Liver (tissue), 9 donors: ENCODE results near the gene CADPS. TPM values are rescaled to one million over a fixed set of nuclear protein-coding genes. Genes with fewer than 3 reads are reported as not detected.

Experiments used
- DNase-seq: peaks from one replicate; pipeline ENCODE4 v3.0.0-alpha.2; 2017; ENCODE audit warnings: low spot score
- H3K27ac ChIP-seq, 2 donors: one replicate each; pipeline ENCODE4 v1.7.0; 2013; ENCODE audit warnings: inconsistent platforms in 2 of 2, low read length in 2 of 2, control low read depth in 1 of 2, low read depth in 1 of 2, mild to moderate bottlenecking in 1 of 2
- H3K27me3 ChIP-seq, 4 donors: one replicate each; pipeline versions ENCODE4 v1.6.1 to v1.7.0; 2013; ENCODE audit warnings: low read length in 3 of 4, inconsistent platforms in 1 of 4, mild to moderate bottlenecking in 1 of 4, moderate library complexity in 1 of 4; ENCODE audit not compliant: control insufficient read depth in 4 of 4, insufficient read depth in 4 of 4
- H3K36me3 ChIP-seq, 4 donors: one replicate each; pipeline versions ENCODE4 v1.6.1 to v1.7.0; 2013; ENCODE audit warnings: low read length in 3 of 4, mild to moderate bottlenecking in 3 of 4, low read depth in 1 of 4, moderate library complexity in 1 of 4; ENCODE audit not compliant: control insufficient read depth in 4 of 4, insufficient read depth in 3 of 4
- H3K4me1 ChIP-seq, 4 donors: one replicate each; pipeline versions ENCODE4 v1.6.1 to v1.7.0; 2013; ENCODE audit warnings: low read length in 3 of 4, mild to moderate bottlenecking in 3 of 4, moderate library complexity in 1 of 4; ENCODE audit not compliant: control insufficient read depth in 4 of 4, insufficient read depth in 4 of 4
- H3K4me3 ChIP-seq, 3 donors: one replicate each; pipeline versions ENCODE4 v1.6.1 to v1.7.0; 2013; ENCODE audit warnings: low read length in 3 of 3, control low read depth in 1 of 3, low read depth in 1 of 3, mild to moderate bottlenecking in 1 of 3
- H3K9ac ChIP-seq, 2 donors: one replicate each; pipeline ENCODE4 v1.7.0; 2013; ENCODE audit warnings: low read length in 2 of 2, mild to moderate bottlenecking in 2 of 2, moderate library complexity in 2 of 2, control low read depth in 1 of 2, low read depth in 1 of 2
- H3K9me3 ChIP-seq, 4 donors: one replicate each; pipeline versions ENCODE4 v1.6.1 to v1.7.0; 2013; ENCODE audit warnings: low read length in 3 of 4; ENCODE audit not compliant: control insufficient read depth in 4 of 4
- ATF3 ChIP-seq: IDR thresholded peaks from 2 replicates; pipeline ENCODE4 v1.6.1; 2016; ENCODE audit warnings: antibody characterized with exemption
- CTCF ChIP-seq: fragments of 150-350 bp; IDR thresholded peaks from 2 replicates; pipeline ENCODE4 v1.5.1; 2017; ENCODE audit warnings: improper control_type of control experiment, low read depth, low read length; ENCODE audit not compliant: missing input control
- EGR1 ChIP-seq, 2 donors: IDR thresholded peaks; 2 replicates each; pipeline ENCODE4 v1.6.1; 2016 to 2018; ENCODE audit warnings: antibody characterized with exemption in 2 of 2, low read depth in 2 of 2
- FOXA1 ChIP-seq: IDR thresholded peaks from 2 replicates; pipeline ENCODE4 v1.6.1; 2016; ENCODE audit warnings: antibody characterized with exemption
- FOXA2 ChIP-seq: IDR thresholded peaks from 2 replicates; pipeline ENCODE4 v1.6.1; 2016; ENCODE audit warnings: antibody characterized with exemption
- GABPA ChIP-seq, 2 donors: IDR thresholded peaks in 1 of 2; conservative IDR thresholded peaks in 1 of 2; 2 replicates each; pipeline ENCODE4 v1.6.1; 2016; ENCODE audit warnings: antibody characterized with exemption in 2 of 2, mild to moderate bottlenecking in 1 of 2, moderate library complexity in 1 of 2
- HNF4A ChIP-seq, 2 donors: conservative IDR thresholded peaks; 2 replicates each; pipeline ENCODE4 v1.6.1; 2016; ENCODE audit warnings: antibody characterized with exemption in 2 of 2, mild to moderate bottlenecking in 2 of 2
- HNF4G ChIP-seq: IDR thresholded peaks from 2 replicates; pipeline ENCODE4 v1.6.1; 2016; ENCODE audit warnings: antibody characterized with exemption
- JUND ChIP-seq, 2 donors: IDR thresholded peaks; 2 replicates each; pipeline ENCODE4 v1.6.1; 2016; ENCODE audit warnings: antibody characterized with exemption in 2 of 2
- MAX ChIP-seq: IDR thresholded peaks from 2 replicates; pipeline ENCODE4 v1.6.1; 2016; ENCODE audit warnings: antibody characterized with exemption
- NR2F2 ChIP-seq: IDR thresholded peaks from 2 replicates; pipeline ENCODE4 v1.6.1; 2016; ENCODE audit warnings: antibody characterized with exemption
- RAD21 ChIP-seq, 2 donors: IDR thresholded peaks; 2 replicates each; pipeline ENCODE4 v1.6.1; 2016; ENCODE audit warnings: antibody characterized with exemption in 2 of 2, mild to moderate bottlenecking in 2 of 2
- REST ChIP-seq: IDR thresholded peaks from 2 replicates; pipeline ENCODE4 v1.6.1; 2016; ENCODE audit warnings: antibody characterized with exemption, mild to moderate bottlenecking
- RXRA ChIP-seq, 2 donors: IDR thresholded peaks; 2 replicates each; pipeline ENCODE4 v1.6.1; 2017 to 2018; ENCODE audit warnings: antibody characterized with exemption in 2 of 2, mild to moderate bottlenecking in 1 of 2
- SP1 ChIP-seq: IDR thresholded peaks from 2 replicates; pipeline ENCODE4 v1.6.1; 2018; ENCODE audit warnings: antibody characterized with exemption, mild to moderate bottlenecking
- TAF1 ChIP-seq: conservative IDR thresholded peaks from 2 replicates; pipeline ENCODE4 v1.6.1; 2016; ENCODE audit warnings: antibody characterized with exemption, mild to moderate bottlenecking
- YY1 ChIP-seq: IDR thresholded peaks from 2 replicates; pipeline ENCODE4 v1.6.1; 2016; ENCODE audit warnings: antibody characterized with exemption, mild to moderate bottlenecking
- ZBTB33 ChIP-seq: IDR thresholded peaks from 2 replicates; pipeline ENCODE4 v1.6.1; 2016; ENCODE audit warnings: antibody characterized with exemption
- WGBS: extraction: QIAGEN DNeasy Blood & Tissue Kit; methylation state at CpG from one replicate; pipeline ENCODE4 v1.1.7; 2013; 5-methylcytosine and 5-hydroxymethylcytosine counted together
- polyA plus RNA-seq, 2 donors: library from polyadenylated mRNA; stranded (reverse) in 1 of 2; unstranded in 1 of 2; fragments of 200-250 nt in 1 of 2; fragments of >200 nt in 1 of 2; fragmentation: Nextera tagmentation in 1 of 2; extraction: Ambion mirVana in 1 of 2; gene quantifications; one replicate each; pipeline versions ENCODE4 v1.2.1 to v1.2.3, GENCODE V29; 2013 to 2015
- total RNA-seq, 2 donors: library from RNA; depleted of rRNA; stranded (reverse); fragments of >200 nt; gene quantifications; one replicate each; pipeline ENCODE4 v1.2.3, GENCODE V29; 2014
- donor health status: healthy.
- donor health status: healthy.
- donor health status: healthy.
- donor health status: healthy.
- donor health status: healthy.

CADPS gene
- total and polyA plus RNA-seq, 4 donors: 0.05 to 0.37 (median 0.17) TPM; not detected in 1

- TF ChIP-seq MAX (no peak), EGR1 (IDR thresholded peaks at IDR 0.05; ENCODE audit: low read depth in 2 of 2) (no peak), TAF1 (no peak), GABPA (IDR thresholded peaks at IDR 0.05 in 1 of 2, conservative IDR thresholded peaks at IDR 0.05 in 1 of 2) (no peak), YY1 (no peak), FOXA1 (no peak), HNF4G (no peak), ATF3 (no peak), JUND (IDR thresholded peaks at IDR 0.05) (no peak), SP1 (no peak), RXRA (IDR thresholded peaks at IDR 0.05) (no peak), NR2F2 (no peak)
Observed at GRCh38 chr3:62475306-62475705, 399.9 kb downstream of the CADPS start (continued).

GRCh38 chr3:62467966-62468722 is 407.1 kb downstream of the CADPS start:
- H3K9me3 ChIP-seq: no peaks in the 10 kb centered on the region
- TF ChIP-seq NR2F2 (no peak), EGR1 (IDR thresholded peaks at IDR 0.05; ENCODE audit: low read depth in 2 of 2) (no peak), RXRA (IDR thresholded peaks at IDR 0.05) (no peak), HNF4A (conservative IDR thresholded peaks at IDR 0.05) (no peak), TAF1 (no peak), HNF4G (no peak), RAD21 (IDR thresholded peaks at IDR 0.05) (no peak), ATF3 (no peak), MAX (no peak), FOXA1 (no peak), CTCF (no peak), FOXA2 (no peak), REST (no peak), GABPA (IDR thresholded peaks at IDR 0.05 in 1 of 2, conservative IDR thresholded peaks at IDR 0.05 in 1 of 2) (no peak), SP1 (no peak), ZBTB33 (no peak)
- WGBS: 61% methylated on average over 4 of the region's 4 CpGs
- no peak overlapping the region for H3K27ac ChIP-seq
- no peak overlapping the region for H3K9ac ChIP-seq
- no peak overlapping the region for H3K4me3 ChIP-seq
- peaks cover 0 to 5% (median 0%) of the 10 kb centered on the region in 4 donors for H3K27me3 ChIP-seq
- no peak for DNase-seq
- H3K36me3 ChIP-seq: peaks cover 0 to 1% (median 0%) of the 10 kb centered on the region in 4 donors
- no peaks in the 10 kb centered on the region for H3K4me1 ChIP-seq
